HCT116 (cell line): ENCODE measurements around the gene ACOXL. TPM values are rescaled to one million over a fixed set of nuclear protein-coding genes. Genes with fewer than 3 reads are reported as not detected.

Experiments
- ATAC-seq: fragments of 200-7000 bp; cut with Tn5 transposase; 2 replicates; pipeline ENCODE4 v1.9.1; 2020; ENCODE audit warnings: mild to moderate bottlenecking, moderate library complexity
- BruUV-seq: library from RNA; stranded (reverse); fragments of 400-500 nt; replicated peaks from 2 replicates; lab custom pipeline; 2021; lab: Mats Ljungman, UMichigan
- CTCF ChIA-PET: fragments of 300-600 bp; sonication (Branson Sonifier 250); formaldehyde crosslinking; loops from one replicate; lab custom pipeline; 2021; ENCODE audit warnings: antibody characterized with exemption; lab: Charles Lee
- POLR2A ChIA-PET: fragments of 300-600, 350-600 bp; sonication (Branson Sonifier 250); formaldehyde crosslinking; loops from one replicate; lab custom pipeline; 2021; ENCODE audit warnings: antibody characterized with exemption; lab: Charles Lee
- RAD21 ChIA-PET, 2 experiments: fragments of 300-600 bp; sonication (Branson Sonifier 250); formaldehyde crosslinking; loops; one replicate each; lab custom pipeline; 2023; ENCODE audit warnings: low total read pairs in 2 of 2; ENCODE audit not compliant: uncharacterized antibody in 2 of 2, unreplicated experiment in 2 of 2, low non-redundant PET in 1 of 2; lab: Charles Lee
- DNase-seq: peaks from one replicate; pipeline ENCODE4 v3.0.0-alpha.2; 2010; ENCODE audit warnings: low read depth, low spot score
- H2AFZ ChIP-seq: fragments of 200-600 bp; shearing (Covaris generic), sonication (generic); 2 replicates; pipeline ENCODE4 v1.6.1; 2017; ENCODE audit warnings: low read depth, mixed run types, mixed read lengths, antibody characterized with exemption, low read length; ENCODE audit not compliant: poor library complexity, severe bottlenecking
- H3K27ac ChIP-seq: 2 replicates; pipeline ENCODE4 v1.5.1; 2012; ENCODE audit warnings: low read depth, low read length
- H3K27me3 ChIP-seq: fragments of 200-600 bp; sonication (generic); 2 replicates; pipeline ENCODE4 v1.6.1; 2016; ENCODE audit warnings: mixed run types, low read length, mixed read lengths; ENCODE audit not compliant: insufficient read depth
- H3K36me3 ChIP-seq, 2 experiments: fragments of 200-500 bp in 1 of 2; fragments of 200-600 bp in 1 of 2; sonication (Bioruptor generic) in 1 of 2; sonication (generic) in 1 of 2; 2 replicates each; pipeline versions ENCODE4 v1.5.1 to v1.6.1; 2014 to 2016; ENCODE audit warnings: low read length in 2 of 2, inconsistent platforms in 1 of 2, mixed read lengths in 1 of 2, mixed run types in 1 of 2; ENCODE audit not compliant: insufficient read depth in 2 of 2, control insufficient read depth in 1 of 2
- H3K4me1 ChIP-seq, 2 experiments: fragments of 200-600 bp in 1 of 2; sonication (generic) in 1 of 2; 2 replicates each; pipeline versions ENCODE4 v1.5.1 to v1.6.1; 2012 to 2017; ENCODE audit warnings: low read length in 2 of 2, inconsistent platforms in 1 of 2, mild to moderate bottlenecking in 1 of 2, mixed read lengths in 1 of 2, mixed run types in 1 of 2, moderate library complexity in 1 of 2; ENCODE audit not compliant: insufficient read depth in 2 of 2, control insufficient read depth in 1 of 2
- H3K4me2 ChIP-seq: fragments of 200-600 bp; sonication (generic); 2 replicates; pipeline ENCODE4 v1.6.1; 2017; ENCODE audit warnings: mixed run types, low read length, mixed read lengths
- H3K4me3 ChIP-seq, 2 experiments: fragments of 200-600 bp in 1 of 2; sonication (generic) in 1 of 2; replicated peaks in 1 of 2; 2 replicates each; pipeline ENCODE4 v1.5.1; 2011 to 2016; ENCODE audit warnings: low read length in 2 of 2, control low read depth in 1 of 2, low read depth in 1 of 2, mild to moderate bottlenecking in 1 of 2, mixed read lengths in 1 of 2, mixed run types in 1 of 2
- H3K79me2 ChIP-seq: fragments of 200-600 bp; sonication (generic); 2 replicates; pipeline ENCODE4 v1.6.1; 2017; ENCODE audit warnings: mild to moderate bottlenecking, mixed run types, low read length, moderate library complexity, mixed read lengths; ENCODE audit not compliant: insufficient read depth
- H3K9ac ChIP-seq: fragments of 200-600 bp; sonication (generic); 2 replicates; pipeline ENCODE4 v1.6.1; 2016; ENCODE audit warnings: low read length, mixed read lengths
- H3K9me2 ChIP-seq: fragments of 200-600 bp; sonication (generic), shearing (Covaris generic); 2 replicates; pipeline ENCODE4 v1.6.1; 2017; ENCODE audit warnings: mixed run types, mild to moderate bottlenecking, moderate library complexity; ENCODE audit not compliant: insufficient read depth
- H3K9me3 ChIP-seq, 2 experiments: fragments of 200-500 bp in 1 of 2; fragments of 200-600 bp in 1 of 2; sonication (Bioruptor generic) in 1 of 2; sonication (generic) in 1 of 2; 2 replicates each; pipeline ENCODE4 v1.6.1; 2014 to 2017; ENCODE audit warnings: low read length in 2 of 2, mixed read lengths in 2 of 2, inconsistent platforms in 1 of 2, low read depth in 1 of 2, mild to moderate bottlenecking in 1 of 2, mixed run types in 1 of 2, moderate library complexity in 1 of 2; ENCODE audit not compliant: control insufficient read depth in 1 of 2, insufficient read depth in 1 of 2
- H4K20me1 ChIP-seq: fragments of 200-600 bp; sonication (generic), shearing (Covaris generic); 2 replicates; pipeline ENCODE4 v1.6.1; 2017; ENCODE audit warnings: mixed run types, mild to moderate bottlenecking, moderate library complexity; ENCODE audit not compliant: insufficient read depth
- CBX3 ChIP-seq: IDR thresholded peaks from 2 replicates; pipeline ENCODE4 v1.6.1; 2012; ENCODE audit warnings: low read depth
- EGR1 ChIP-seq: IDR thresholded peaks from 2 replicates; pipeline ENCODE4 v1.6.1; 2012; ENCODE audit warnings: low read depth
- FOSL1 ChIP-seq: IDR thresholded peaks from 2 replicates; pipeline ENCODE4 v1.6.1; 2012; ENCODE audit warnings: low read depth
- JUND ChIP-seq: IDR thresholded peaks from 2 replicates; pipeline ENCODE4 v1.6.1; 2012
- MAX ChIP-seq: IDR thresholded peaks from 2 replicates; pipeline ENCODE4 v1.6.1; 2012
- RAD21 ChIP-seq: IDR thresholded peaks from 2 replicates; pipeline ENCODE4 v1.6.1; 2012; ENCODE audit warnings: low read depth, mild to moderate bottlenecking
- SIN3A ChIP-seq: IDR thresholded peaks from 2 replicates; pipeline ENCODE4 v1.6.1; 2012; ENCODE audit warnings: low read depth
- SRF ChIP-seq: IDR thresholded peaks from 2 replicates; pipeline ENCODE4 v1.6.1; 2012; ENCODE audit warnings: low read depth
- TCF7L2 ChIP-seq: IDR thresholded peaks from 2 replicates; pipeline ENCODE4 v1.7.0; 2011; ENCODE audit warnings: borderline replicate concordance, inconsistent platforms; ENCODE audit not compliant: insufficient read depth, insufficient read length; ENCODE audit errors: extremely low read depth
- ZFX ChIP-seq: fragments of 450-650 bp; IDR thresholded peaks from 2 replicates; pipeline ENCODE4 v1.6.1; 2017
- intact Hi-C: fragments of 100-400 bp; cut with micrococcal nuclease; formaldehyde crosslinking; loops from 2 replicates; pipeline ENCODE4 v1.10.0; 2022
- total RNA-seq: library from RNA; stranded (reverse); gene quantifications from one replicate; pipeline ENCODE4 v1.2.1, GENCODE V29; 2021; ENCODE audit not compliant: unreplicated experiment
- TF ChIP-seq, protein P1 (sequence below), 3 experiments: fragments of 200-600 bp in 1 of 3; sonication (generic) in 1 of 3; IDR thresholded peaks in 2 of 3; conservative IDR thresholded peaks in 1 of 3; 2 replicates each; pipeline ENCODE4 v1.5.1; 2012 to 2017; ENCODE audit warnings: low read depth in 2 of 3, low read length in 2 of 3, antibody characterized with exemption in 1 of 3, borderline replicate concordance in 1 of 3, control low read depth in 1 of 3, mild to moderate bottlenecking in 1 of 3, mixed read lengths in 1 of 3, mixed run types in 1 of 3, moderate library complexity in 1 of 3; ENCODE audit not compliant: insufficient read depth in 1 of 3

Gene ACOXL
- total RNA-seq, 1 experiment from 2014 or later, result 5.5 TPM

DNA sequence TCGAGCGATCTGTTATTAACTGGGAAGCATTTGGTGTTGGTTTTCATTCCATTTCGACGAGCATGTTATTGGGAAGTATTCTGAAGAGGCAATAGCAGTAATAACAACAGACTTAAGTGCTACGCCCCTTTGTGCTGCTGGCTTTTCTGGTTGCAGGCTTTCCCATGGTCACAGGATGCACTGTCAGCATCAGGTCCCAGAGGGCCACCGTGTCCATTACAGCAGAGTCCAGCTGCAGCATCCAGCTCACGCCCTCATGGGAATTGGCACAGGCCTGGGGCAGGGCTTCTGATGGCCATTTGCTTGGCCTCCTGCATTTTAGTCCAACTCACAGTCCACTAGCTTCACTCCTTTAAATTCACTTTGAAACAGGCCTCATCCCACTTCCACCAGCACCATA, 432.7 kb downstream of the ACOXL start:
- ATAC-seq (no peak), DNase-seq (no peak)
- H3K4me1 ChIP-seq, result peaks cover 23 to 36% of the 10 kb centered on the region in 2 experiments
- H3K79me2 ChIP-seq, result no peaks in the 10 kb centered on the region; the same call in 1 of the 2 replicates
- no peak overlapping the region for H3K9ac ChIP-seq
- H3K4me3 ChIP-seq, result no peak overlapping the region
- no peak overlapping the region for H3K4me2 ChIP-seq
- H4K20me1 ChIP-seq, result no peaks in the 10 kb centered on the region
- no peaks in the 10 kb centered on the region for H3K9me3 ChIP-seq
- ChIA-PET RAD21 (no interaction called here), POLR2A (no interaction called here), CTCF (no interaction called here)
- BruUV-seq, result no TSS peak
- H2AFZ ChIP-seq, result no peak overlapping the region
- no peaks in the 10 kb centered on the region for H3K9me2 ChIP-seq
- H3K36me3 ChIP-seq, result peaks cover 12 to 13% of the 10 kb centered on the region in 2 experiments; a peak in 2 of 4 replicates
- intact Hi-C loops, result no loop called here
- no peaks in the 10 kb centered on the region for H3K27me3 ChIP-seq
- no peak overlapping the region for H3K27ac ChIP-seq
- no peak for TF ChIP-seq TCF7L2
- TF ChIP-seq CBX3, result no peak
- no peak for TF ChIP-seq FOSL1
- TF ChIP-seq, protein P1, sequence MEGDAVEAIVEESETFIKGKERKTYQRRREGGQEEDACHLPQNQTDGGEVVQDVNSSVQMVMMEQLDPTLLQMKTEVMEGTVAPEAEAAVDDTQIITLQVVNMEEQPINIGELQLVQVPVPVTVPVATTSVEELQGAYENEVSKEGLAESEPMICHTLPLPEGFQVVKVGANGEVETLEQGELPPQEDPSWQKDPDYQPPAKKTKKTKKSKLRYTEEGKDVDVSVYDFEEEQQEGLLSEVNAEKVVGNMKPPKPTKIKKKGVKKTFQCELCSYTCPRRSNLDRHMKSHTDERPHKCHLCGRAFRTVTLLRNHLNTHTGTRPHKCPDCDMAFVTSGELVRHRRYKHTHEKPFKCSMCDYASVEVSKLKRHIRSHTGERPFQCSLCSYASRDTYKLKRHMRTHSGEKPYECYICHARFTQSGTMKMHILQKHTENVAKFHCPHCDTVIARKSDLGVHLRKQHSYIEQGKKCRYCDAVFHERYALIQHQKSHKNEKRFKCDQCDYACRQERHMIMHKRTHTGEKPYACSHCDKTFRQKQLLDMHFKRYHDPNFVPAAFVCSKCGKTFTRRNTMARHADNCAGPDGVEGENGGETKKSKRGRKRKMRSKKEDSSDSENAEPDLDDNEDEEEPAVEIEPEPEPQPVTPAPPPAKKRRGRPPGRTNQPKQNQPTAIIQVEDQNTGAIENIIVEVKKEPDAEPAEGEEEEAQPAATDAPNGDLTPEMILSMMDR (IDR thresholded peaks at IDR 0.05 in 2 of 3, conservative IDR thresholded peaks at IDR 0.05 in 1 of 3; ENCODE audit: borderline replicate concordance in 1 of 3, insufficient read depth in 1 of 3, low read depth in 2 of 3, low read length in 2 of 3), result no peak
- no peak for TF ChIP-seq SRF
- no peak for TF ChIP-seq JUND
- no peak for TF ChIP-seq EGR1
- TF ChIP-seq SIN3A, result no peak
- TF ChIP-seq MAX, result no peak
- TF ChIP-seq ZFX, result no peak
- TF ChIP-seq RAD21, result no peak
